ENCODE data around the gene BRD3OS.
"Not testable (repeated sequence)": the region's sequence is repeated elsewhere in the genome, so short reads cannot be mapped to it uniquely, and the experiment has no call there.

BRD3OS gene

GRCh38 chr9:134024828-134025605 lies at the start of gene BRD3OS:
Gene BRD3OS, plus strand, starts transcription at chr9:134025481. Its CDS starts 1,267 bp downstream, at chr9:134026748.
- peak; percentile 88 for DNase-seq

- DNase-seq = no peak
These were observed 49.8 kb upstream of the BRD3OS start for GRCh38 chr9:133975511-133975910.

- DNase-seq = no peak
These were observed 49.0 kb upstream of the BRD3OS start for GRCh38 chr9:133976191-133976861.

- no peak for DNase-seq
These were observed 48.4 kb upstream of the BRD3OS start for GRCh38 chr9:133976887-133977286.

- no peak for DNase-seq
These were observed 47.7 kb upstream of the BRD3OS start for GRCh38 chr9:133977421-133978201.

- DNase-seq = no peak
These were observed 46.9 kb upstream of the BRD3OS start for GRCh38 chr9:133978226-133978898.

GRCh38 chr9:133978899-133979272 lies 46.4 kb upstream of the BRD3OS start:
- DNase-seq = no peak

- DNase-seq = no peak
These were observed 45.9 kb upstream of the BRD3OS start for GRCh38 chr9:133979273-133979920.

- no peak for DNase-seq
These were observed 45.1 kb upstream of the BRD3OS start for GRCh38 chr9:133979921-133980863.

- no peak for DNase-seq
These were observed 44.3 kb upstream of the BRD3OS start for GRCh38 chr9:133980864-133981588.

- DNase-seq = no peak
These were observed 43.7 kb upstream of the BRD3OS start for GRCh38 chr9:133981589-133981957.

GRCh38 chr9:133981958-133982681 lies 43.2 kb upstream of the BRD3OS start:
- no peak for DNase-seq

- no peak for DNase-seq
These were observed 42.1 kb upstream of the BRD3OS start for GRCh38 chr9:133982971-133983720.

GRCh38 chr9:133986061-133986460 lies 39.2 kb upstream of the BRD3OS start:
- DNase-seq = no peak

- DNase-seq = no peak
These were observed 38.4 kb upstream of the BRD3OS start for GRCh38 chr9:133986774-133987445.

- no peak for DNase-seq
These were observed 37.9 kb upstream of the BRD3OS start for GRCh38 chr9:133987446-133987788.

- no peak for DNase-seq
These were observed 37.2 kb upstream of the BRD3OS start for GRCh38 chr9:133987946-133988665.

GRCh38 chr9:133988771-133989170 lies 36.5 kb upstream of the BRD3OS start:
- DNase-seq = not testable (repeated sequence)

Measured in activated gamma-delta T cell treated with Interleukin-2 at 50 U/mL for 16 hours (primary cell).